GM12892 (cell line): ENCODE data around the gene PEG3.

ENCODE experiments used
- DNase-seq: peaks from one replicate; pipeline ENCODE4 v3.0.0; 2011; ENCODE audit not compliant: insufficient read length
- FAIRE-seq: peaks from 2 replicates; lab custom pipeline; 2011; peaks lifted over from hg19 to GRCh38; lab: Jason Lieb, UNC
- POLR2A ChIP-seq: IDR thresholded peaks from 2 replicates; pipeline ENCODE4 v1.6.1; 2011; ENCODE audit warnings: low read depth, low read length, control low read depth
- POLR2AphosphoS5 ChIP-seq: IDR thresholded peaks from 2 replicates; pipeline ENCODE4 v1.6.1; 2011; ENCODE audit warnings: low read depth, low read length, control low read depth
- TAF1 ChIP-seq: IDR thresholded peaks from 2 replicates; pipeline ENCODE4 v1.6.1; 2011; ENCODE audit warnings: low read depth, mild to moderate bottlenecking, control low read depth, low read length, borderline replicate concordance

The PEG3 gene

DNA sequence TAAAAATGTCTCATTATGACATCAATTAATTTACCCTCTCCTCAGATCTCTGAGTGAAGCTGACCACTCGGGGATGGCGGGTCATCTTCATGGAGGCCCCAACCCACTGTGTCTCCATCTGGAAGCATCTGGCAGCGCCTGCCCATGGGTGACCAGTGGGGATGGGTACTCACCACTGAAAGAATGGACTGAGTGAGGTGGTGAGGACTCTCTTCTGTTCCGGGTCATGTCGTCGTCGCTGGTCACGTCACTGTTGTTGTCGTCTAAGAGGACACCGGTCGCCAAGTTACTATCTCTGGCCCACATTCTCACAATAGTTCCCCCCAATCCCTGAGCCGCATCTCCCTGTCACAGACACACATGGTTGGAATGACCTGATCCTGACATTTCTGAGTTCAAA is 17.1 kb downstream of the PEG3 start:
- TF ChIP-seq POLR2A (no peak), POLR2AphosphoS5 (no peak), TAF1 (no peak)
- no peak for DNase-seq
- FAIRE-seq, result no peak

DNA sequence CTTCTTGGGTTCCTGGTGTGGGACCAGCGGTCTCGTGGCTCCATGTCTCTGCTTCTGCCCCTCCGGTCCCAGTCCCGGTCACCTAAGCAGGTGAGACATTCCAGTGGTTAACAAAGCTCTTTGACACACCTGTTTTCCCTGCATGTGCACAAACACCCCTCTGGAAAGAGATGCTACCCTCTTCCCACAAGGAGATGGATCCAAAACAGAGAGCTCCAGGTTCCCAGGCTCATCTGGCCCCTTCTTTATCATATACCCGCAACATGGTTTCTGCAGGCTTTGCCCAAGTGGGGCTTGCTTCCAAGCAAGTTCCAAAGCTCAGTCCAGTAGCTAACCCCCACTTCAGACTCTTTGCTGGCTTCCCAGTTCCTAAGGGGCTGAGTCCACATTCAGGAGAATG is 17.8 kb downstream of the PEG3 start:
- FAIRE-seq (no peak), DNase-seq (no peak)
- no peak for TF ChIP-seq POLR2A
- no peak for TF ChIP-seq TAF1
- TF ChIP-seq POLR2AphosphoS5, result no peak

DNA sequence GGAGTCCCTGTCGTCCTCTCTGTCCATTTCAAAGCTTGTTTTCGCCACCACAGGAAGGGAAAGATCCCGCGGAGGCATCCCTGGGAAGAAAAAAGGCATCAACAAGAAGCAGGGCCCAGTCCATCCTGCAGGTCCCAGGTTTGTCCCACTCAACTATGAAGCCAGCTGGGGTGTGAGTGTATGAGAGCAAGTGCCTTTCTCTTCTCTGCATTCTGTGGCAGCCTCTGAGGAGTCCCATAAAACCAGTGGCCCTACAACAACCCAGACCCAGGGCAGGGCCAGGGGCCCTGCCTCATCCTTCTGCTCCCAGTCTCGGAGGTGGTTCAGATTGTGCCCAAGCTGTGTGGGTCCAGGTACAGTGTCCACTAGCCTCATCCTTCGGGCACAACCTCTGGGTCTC is 18.9 kb downstream of the PEG3 start:
- no peak for TF ChIP-seq TAF1
- TF ChIP-seq POLR2AphosphoS5, result no peak
- no peak for TF ChIP-seq POLR2A
- no peak for FAIRE-seq
- DNase-seq, result no peak

DNA sequence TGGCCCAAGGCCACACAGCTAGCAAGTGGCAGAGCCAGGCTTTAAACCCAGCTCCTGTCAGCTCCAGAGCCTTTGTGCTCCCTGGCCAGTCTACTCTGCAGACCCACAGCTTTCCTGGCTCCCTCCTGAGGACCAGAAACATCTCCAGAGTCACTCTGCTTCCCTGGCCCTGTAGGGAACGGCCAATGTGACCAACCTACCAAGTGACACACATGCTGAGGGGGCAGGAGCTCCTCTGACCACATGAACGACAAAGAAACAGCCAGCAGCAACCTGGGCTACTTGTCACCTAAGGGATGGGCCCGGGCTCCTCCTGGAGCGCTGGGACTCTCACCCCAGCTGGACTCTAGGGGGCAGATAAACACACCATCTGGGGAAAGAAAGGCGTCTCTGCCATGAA is 19.3 kb downstream of the PEG3 start:
- DNase-seq (no peak), FAIRE-seq (no peak)
- no peak for TF ChIP-seq TAF1
- no peak for TF ChIP-seq POLR2A
- TF ChIP-seq POLR2AphosphoS5, result no peak

DNA sequence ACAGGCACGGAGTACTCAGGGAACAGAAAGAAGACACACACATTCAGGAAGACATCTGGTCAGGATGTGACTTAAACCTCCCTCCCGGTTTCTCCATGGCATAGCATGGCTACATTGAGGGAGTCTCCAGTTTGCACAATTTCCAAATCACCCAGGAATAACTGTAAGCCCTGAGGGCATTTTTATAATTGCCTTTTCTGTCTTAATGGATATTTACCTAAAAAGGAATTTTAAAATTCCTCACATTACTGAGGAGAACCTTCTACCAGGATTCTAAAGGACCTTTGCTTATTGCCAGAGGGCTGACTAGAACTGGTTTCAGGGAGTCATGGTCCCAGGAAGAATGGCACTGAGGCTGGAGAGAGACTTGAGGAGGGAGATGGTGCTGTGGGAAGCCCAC is 21.4 kb downstream of the PEG3 start:
- TF ChIP-seq TAF1, result no peak
- TF ChIP-seq POLR2A, result no peak
- TF ChIP-seq POLR2AphosphoS5, result no peak
- FAIRE-seq, result no peak
- no peak for DNase-seq

DNA sequence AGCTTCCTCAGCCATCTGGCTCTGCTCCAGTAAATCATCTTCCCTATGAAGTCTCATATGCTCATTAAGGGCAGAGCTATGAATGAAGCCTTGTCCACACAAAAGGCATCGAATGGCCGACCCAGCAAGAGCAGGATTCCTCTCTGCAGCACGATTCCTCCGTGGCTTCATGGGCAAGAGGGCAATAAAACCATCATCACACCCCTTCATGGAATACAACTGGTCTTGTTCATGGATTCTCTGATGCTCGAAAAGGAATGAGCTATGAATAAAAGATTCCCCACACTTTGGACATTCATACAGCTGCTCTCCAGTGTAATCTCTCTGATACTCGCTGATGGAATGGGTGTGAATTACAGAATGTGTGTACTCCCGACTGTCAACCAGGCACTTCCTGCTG is 25.9 kb downstream of the PEG3 start:
- no peak for FAIRE-seq
- TF ChIP-seq TAF1 (no peak), POLR2A (no peak), POLR2AphosphoS5 (no peak)
- DNase-seq, result no peak

DNA sequence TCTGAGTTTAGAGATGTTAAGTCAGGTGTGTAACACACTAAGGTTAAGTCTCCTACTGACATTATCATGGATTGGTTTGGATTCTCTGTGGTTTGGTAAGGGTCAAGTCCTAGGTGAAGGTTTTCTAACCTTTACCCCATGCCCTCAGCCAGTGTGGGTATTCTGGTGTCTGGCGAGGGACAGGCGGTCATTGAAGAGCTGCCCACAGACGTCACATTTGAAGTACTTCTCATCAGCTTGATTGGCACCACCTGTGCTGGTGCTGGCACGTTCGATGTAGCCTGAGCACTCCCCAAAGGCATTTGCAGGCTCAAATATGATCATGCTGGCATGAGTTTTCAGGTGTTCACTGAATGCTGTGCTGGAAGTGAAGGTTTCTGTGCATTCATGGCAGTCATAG is 27.0 kb downstream of the PEG3 start:
- no peak for DNase-seq
- no peak for FAIRE-seq
- TF ChIP-seq POLR2A (no peak), POLR2AphosphoS5 (no peak), TAF1 (no peak)

DNA sequence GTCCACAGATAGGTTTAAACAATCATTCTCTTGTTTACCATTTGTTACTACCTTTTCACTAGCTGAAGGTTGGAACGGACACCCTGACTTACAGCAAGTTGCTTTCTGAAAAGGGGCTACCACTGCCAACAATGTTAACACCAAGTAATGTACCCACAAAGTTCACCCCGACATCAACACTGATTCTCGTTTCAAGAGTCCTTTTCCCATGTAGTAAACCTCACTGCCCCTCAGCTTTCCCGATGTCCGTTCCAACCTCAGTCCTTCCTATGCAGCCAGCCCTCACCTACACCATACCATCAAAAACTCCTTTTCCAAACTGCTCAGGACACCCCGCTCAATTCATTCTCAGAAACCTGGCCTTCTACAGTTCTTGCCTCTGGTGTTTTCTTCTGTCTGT is 29.0 kb downstream of the PEG3 start:
- FAIRE-seq, result no peak
- TF ChIP-seq TAF1 (no peak), POLR2AphosphoS5 (no peak), POLR2A (no peak)
- DNase-seq, result no peak

DNA sequence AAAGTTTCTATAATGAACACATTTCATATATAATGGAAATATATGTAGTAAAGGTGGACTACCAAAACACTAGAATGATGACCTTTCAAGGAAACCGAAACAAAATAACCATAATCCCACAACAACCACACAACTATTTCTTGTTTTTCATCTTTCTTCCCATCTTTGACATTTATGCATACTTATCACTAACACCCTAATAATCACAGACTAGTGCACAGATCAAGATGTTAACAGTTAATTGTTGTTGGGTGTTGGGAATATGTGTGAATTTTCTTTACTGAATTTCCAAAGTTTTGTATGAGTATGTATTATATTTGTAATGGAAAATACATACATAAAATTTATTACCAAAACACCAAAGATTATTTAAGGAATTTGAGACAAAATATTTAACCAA is 30.3 kb downstream of the PEG3 start:
- FAIRE-seq (no peak), DNase-seq (no peak)
- TF ChIP-seq POLR2AphosphoS5 (no peak), TAF1 (no peak)

DNA sequence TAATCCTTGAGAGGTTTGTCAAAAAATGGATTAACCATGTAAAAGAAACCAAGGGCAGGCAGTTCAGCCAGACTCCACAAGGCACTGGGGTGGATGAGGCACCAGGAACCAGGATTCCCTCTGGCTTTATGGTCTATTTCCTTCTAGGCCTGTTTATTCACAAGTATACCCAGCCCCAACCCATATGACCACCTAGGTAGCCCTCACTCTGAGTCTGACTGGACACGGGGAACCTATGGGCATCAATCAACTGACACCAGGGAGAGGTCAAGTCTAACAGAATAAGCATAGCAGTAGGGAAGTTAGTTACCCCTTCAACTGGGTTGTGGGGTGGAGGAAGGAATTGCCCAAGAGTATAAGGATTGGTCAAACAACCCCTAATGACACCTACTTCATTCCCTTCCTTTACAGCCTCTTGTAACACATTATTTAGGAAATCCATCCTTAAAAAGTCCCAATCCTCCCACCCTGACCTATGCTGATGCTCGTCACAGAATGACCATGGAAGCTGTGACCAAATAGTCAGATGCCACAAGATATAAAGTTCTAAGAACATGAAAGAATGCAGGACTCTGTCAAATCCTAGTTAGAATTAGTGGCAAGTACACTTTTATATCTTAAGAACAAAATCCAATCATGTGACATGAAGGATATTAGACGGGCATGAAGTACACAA is 31.7 kb downstream of the PEG3 start:
- DNase-seq, result no peak
- TF ChIP-seq POLR2AphosphoS5 (no peak), TAF1 (no peak), POLR2A (no peak)

DNA sequence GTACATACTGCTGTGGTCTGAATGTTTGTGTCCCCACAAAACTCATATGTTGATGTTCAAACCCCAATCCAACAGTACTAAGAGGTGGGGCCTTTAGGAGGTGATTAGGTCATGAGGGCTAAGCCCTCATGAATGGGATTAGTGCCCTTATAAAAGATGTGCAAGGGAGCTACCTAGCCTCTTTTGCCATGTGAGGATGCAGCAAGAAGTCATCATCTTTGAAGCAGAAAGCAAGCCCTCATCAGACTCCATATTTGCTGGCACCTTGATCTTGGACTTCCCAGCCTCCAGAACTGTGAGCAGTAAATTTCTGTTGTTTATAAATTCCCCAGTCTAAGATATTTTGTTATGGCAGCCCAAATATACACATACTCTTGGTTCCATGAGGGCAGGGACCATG is 33.9 kb downstream of the PEG3 start:
- no peak for FAIRE-seq

More for the DNA sequence above, 31.7 kb downstream of the PEG3 start:
- no peak for FAIRE-seq

More for the DNA sequence above, 33.9 kb downstream of the PEG3 start:
- TF ChIP-seq POLR2AphosphoS5 (no peak), TAF1 (no peak), POLR2A (no peak)
- DNase-seq, result no peak
